Neuronal stem cell (in vitro differentiated cells): ENCODE measurements around the gene PCBP3.

Source experiments
- DNase-seq: peaks from one replicate; pipeline ENCODE4 v3.0.0-alpha.2; 2013; ENCODE audit warnings: low spot score
- H2AFZ ChIP-seq: one replicate; pipeline ENCODE4 v1.6.1; 2013; ENCODE audit warnings: mild to moderate bottlenecking, low read length, inconsistent platforms
- H2AK5ac ChIP-seq: 2 replicates; pipeline ENCODE4 v1.6.1; 2013; ENCODE audit warnings: low read depth, mild to moderate bottlenecking, inconsistent platforms, low read length, moderate library complexity, mixed read lengths
- H2BK120ac ChIP-seq: 2 replicates; pipeline ENCODE4 v1.6.1; 2013; ENCODE audit warnings: low read depth, mild to moderate bottlenecking, inconsistent platforms, low read length, moderate library complexity, mixed read lengths
- H2BK12ac ChIP-seq: one replicate; pipeline ENCODE4 v1.6.1; 2013; ENCODE audit warnings: low read length, inconsistent platforms
- H2BK15ac ChIP-seq: 2 replicates; pipeline ENCODE4 v1.6.1; 2013; ENCODE audit warnings: mild to moderate bottlenecking, low read length, inconsistent platforms, mixed read lengths
- H2BK5ac ChIP-seq: one replicate; pipeline ENCODE4 v1.6.1; 2013; ENCODE audit warnings: inconsistent platforms, mild to moderate bottlenecking, low read length, moderate library complexity
- H3K14ac ChIP-seq: one replicate; pipeline ENCODE4 v1.6.1; 2013; ENCODE audit warnings: low read length, inconsistent platforms
- H3K18ac ChIP-seq: 2 replicates; pipeline ENCODE4 v1.6.1; 2013; ENCODE audit warnings: low read length, inconsistent platforms
- H3K23ac ChIP-seq: 2 replicates; pipeline ENCODE4 v1.6.1; 2013; ENCODE audit warnings: low read depth, mild to moderate bottlenecking, mixed read lengths, low read length, inconsistent platforms; ENCODE audit not compliant: poor library complexity
- H3K27ac ChIP-seq: replicated peaks from 3 replicates; pipeline ENCODE4 v1.5.1; 2013; ENCODE audit warnings: low read length, inconsistent platforms
- H3K27me3 ChIP-seq, 3 experiments: 2 replicates each; pipeline ENCODE4 v1.6.1; 2013; ENCODE audit warnings: low read length in 3 of 3, mild to moderate bottlenecking in 2 of 3, inconsistent platforms in 1 of 3, low read depth in 1 of 3, mixed read lengths in 1 of 3, moderate library complexity in 1 of 3; ENCODE audit not compliant: control insufficient read depth in 3 of 3, insufficient read depth in 3 of 3
- H3K36me3 ChIP-seq, 2 donors: replicated peaks in 1 of 2; 2 replicates each; pipeline ENCODE4 v1.6.1; 2013; ENCODE audit warnings: low read length in 2 of 2; ENCODE audit not compliant: control insufficient read depth in 2 of 2, insufficient read depth in 2 of 2
- H3K4ac ChIP-seq: 2 replicates; pipeline ENCODE4 v1.6.1; 2013; ENCODE audit warnings: inconsistent platforms, mild to moderate bottlenecking, low read length, moderate library complexity
- H3K4me1 ChIP-seq, 2 donors: 1 replicate in 1 of 2; 2 replicates in 1 of 2; pipeline ENCODE4 v1.6.1; 2013; ENCODE audit warnings: low read length in 2 of 2, low read depth in 1 of 2; ENCODE audit not compliant: control insufficient read depth in 2 of 2, insufficient read depth in 1 of 2
- H3K4me2 ChIP-seq: one replicate; pipeline ENCODE4 v1.6.1; 2013; ENCODE audit warnings: mild to moderate bottlenecking, low read length, inconsistent platforms; ENCODE audit not compliant: insufficient read depth, poor library complexity, severe bottlenecking
- H3K4me3 ChIP-seq, 2 donors: 2 replicates each; pipeline ENCODE4 v1.5.1; 2013; ENCODE audit warnings: low read length in 2 of 2, mild to moderate bottlenecking in 2 of 2, inconsistent platforms in 1 of 2, moderate library complexity in 1 of 2
- H3K79me1 ChIP-seq: one replicate; pipeline ENCODE4 v1.6.1; 2013; ENCODE audit warnings: low read depth, mild to moderate bottlenecking, inconsistent platforms, low read length, moderate library complexity
- H3K9ac ChIP-seq: one replicate; pipeline ENCODE4 v1.6.1; 2013; ENCODE audit warnings: mild to moderate bottlenecking, low read depth, low read length, inconsistent platforms; ENCODE audit not compliant: poor library complexity
- H3K9me3 ChIP-seq, 2 donors: replicated peaks in 1 of 2; 2 replicates each; pipeline versions ENCODE3 to v1.6.1; 2013; ENCODE audit warnings: low read length in 2 of 2, mild to moderate bottlenecking in 2 of 2, inconsistent platforms in 1 of 2, low read depth in 1 of 2, mixed read lengths in 1 of 2, moderate library complexity in 1 of 2; ENCODE audit not compliant: control insufficient read depth in 2 of 2, insufficient read depth in 1 of 2
- H4K8ac ChIP-seq: one replicate; pipeline ENCODE4 v1.6.1; 2013; ENCODE audit warnings: low read depth, mild to moderate bottlenecking, inconsistent platforms, low read length, moderate library complexity
- H4K91ac ChIP-seq: one replicate; pipeline ENCODE4 v1.6.1; 2013; ENCODE audit warnings: low read length, low read depth, mild to moderate bottlenecking, inconsistent platforms; ENCODE audit not compliant: poor library complexity
- WGBS, 2 donors: extraction: QIAGEN DNeasy Blood & Tissue Kit; methylation state at CpG; one replicate each; pipeline ENCODE4 v1.1.7; 2013; ENCODE audit warnings: missing lambda C conversion rate in 2 of 2, mixed read lengths in 1 of 2; ENCODE audit not compliant: insufficient read length in 2 of 2, insufficient replicate concordance in 1 of 2; ENCODE audit errors: extremely low coverage in 2 of 2; 5-methylcytosine and 5-hydroxymethylcytosine counted together

The PCBP3 gene

DNA sequence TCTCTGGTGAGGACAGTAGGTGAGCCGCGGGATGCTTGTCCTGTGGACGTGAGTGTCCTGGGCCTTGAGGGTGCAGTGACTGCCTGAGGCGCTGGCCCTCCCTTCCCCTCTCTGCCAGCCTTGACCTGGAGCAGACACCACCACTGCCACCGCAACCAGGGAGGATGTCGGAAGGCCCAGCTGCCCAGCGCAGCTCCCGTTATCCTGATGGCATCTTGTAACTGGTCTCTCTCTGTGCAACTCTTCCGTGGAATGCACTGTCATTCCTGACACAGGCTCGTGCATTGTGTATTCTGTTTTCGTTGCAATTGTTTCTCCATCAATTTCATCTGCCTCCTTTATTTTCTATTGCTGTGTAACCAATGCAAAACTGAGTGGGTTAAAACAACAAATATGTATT is 118.2 kb downstream of the PCBP3 start:
- Histone ChIP-seq H3K18ac (peak overlapping the region; percentile 39), H2AFZ (no peak overlapping the region), H3K23ac (no peak overlapping the region), H4K91ac (no peak overlapping the region), H2AK5ac (no peak overlapping the region), H2BK12ac (no peak overlapping the region), H3K4me2 (no peak overlapping the region), H3K79me1 (no peaks in the 10 kb centered on the region), H3K27ac (no peak overlapping the region), H3K14ac (no peak overlapping the region), H3K36me3 (no peaks in the 10 kb centered on the region), H2BK5ac (no peak overlapping the region), H3K4me1 (peaks cover 0 to 6% of the 10 kb centered on the region in 2 donors), H2BK120ac (no peak overlapping the region), H3K4ac (no peak overlapping the region), H4K8ac (no peak overlapping the region), H3K4me3 (peak overlapping the region in 1 of 2 donors; percentile 51), H3K9me3 (no peaks in the 10 kb centered on the region), H3K9ac (no peak overlapping the region), H3K27me3 (no peaks in the 10 kb centered on the region), H2BK15ac (no peak overlapping the region)
- DNase-seq, result no peak
- WGBS, 2 donors, result no CpG with 5 or more reads among the region's 11 CpGs

DNA sequence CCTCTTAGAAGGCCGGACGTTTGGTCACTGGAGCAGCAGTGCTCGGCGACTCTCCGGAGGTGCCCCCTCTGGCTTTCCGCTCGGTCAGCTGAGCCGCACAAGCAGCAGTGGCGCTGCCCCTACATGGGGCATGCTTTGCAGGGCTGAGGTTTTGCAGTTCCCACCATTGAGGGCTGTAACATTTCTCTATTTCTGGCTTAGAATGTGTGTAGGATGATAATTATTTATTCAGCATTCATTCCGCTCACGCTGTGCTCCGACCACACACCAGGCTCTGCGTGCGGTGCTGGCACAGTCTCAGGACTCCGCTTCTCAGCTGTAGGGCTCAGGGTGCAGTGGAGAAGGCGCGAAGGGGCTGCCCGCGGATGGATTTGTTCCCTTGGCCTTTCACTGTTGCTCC is 119.5 kb downstream of the PCBP3 start:
- H3K79me1 ChIP-seq, result no peaks in the 10 kb centered on the region
- no peak overlapping the region for H2BK5ac ChIP-seq
- H2AK5ac ChIP-seq, result no peak overlapping the region
- no peak overlapping the region for H3K14ac ChIP-seq
- no peak overlapping the region for H3K4me2 ChIP-seq
- no peaks in the 10 kb centered on the region for H3K9me3 ChIP-seq
- H3K18ac ChIP-seq, result peak overlapping the region; percentile 54
- H3K27ac ChIP-seq, result no peak overlapping the region
- H3K4me1 ChIP-seq, result peaks cover 0 to 6% of the 10 kb centered on the region in 2 donors
- H3K4ac ChIP-seq, result no peak overlapping the region
- H3K36me3 ChIP-seq, result no peaks in the 10 kb centered on the region
- no peak overlapping the region for H4K91ac ChIP-seq
- DNase-seq, result no peak
- no peak overlapping the region for H2BK15ac ChIP-seq
- no peak overlapping the region for H2BK12ac ChIP-seq
- H3K9ac ChIP-seq, result no peak overlapping the region
- WGBS, 2 donors, result no CpG with 5 or more reads among the region's 19 CpGs
- H3K27me3 ChIP-seq, result no peaks in the 10 kb centered on the region
- no peak overlapping the region for H4K8ac ChIP-seq
- H3K23ac ChIP-seq, result peak overlapping the region; percentile 67
- H2BK120ac ChIP-seq, result no peak overlapping the region
- H2AFZ ChIP-seq, result no peak overlapping the region
- no peak overlapping the region for H3K4me3 ChIP-seq

DNA sequence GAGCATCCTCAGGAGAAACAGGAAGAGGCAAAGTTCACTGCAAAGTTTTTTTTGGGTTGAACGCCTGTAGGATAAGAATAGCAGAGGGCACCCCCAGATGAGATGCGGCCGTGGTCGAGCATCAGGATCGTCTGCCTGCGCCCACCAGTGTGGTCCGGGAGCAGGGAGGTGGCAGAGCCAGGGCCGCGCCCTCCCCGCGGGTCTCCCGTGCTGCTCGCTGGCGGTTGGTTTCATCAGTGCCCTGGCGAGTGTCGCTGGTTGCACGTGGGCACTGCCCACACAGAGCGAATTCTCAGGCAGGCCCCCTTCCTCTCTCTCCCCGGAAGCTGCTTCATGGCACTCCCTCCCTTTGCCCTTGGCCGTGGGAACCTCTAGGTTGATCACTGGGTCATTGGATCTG is 120.0 kb downstream of the PCBP3 start:
- Histone ChIP-seq H3K4me2 (no peak overlapping the region), H3K4me3 (no peak overlapping the region), H3K27me3 (no peaks in the 10 kb centered on the region), H2BK15ac (no peak overlapping the region), H4K8ac (no peak overlapping the region), H3K4me1 (peaks cover 0 to 6% of the 10 kb centered on the region in 2 donors), H3K79me1 (no peaks in the 10 kb centered on the region), H3K14ac (no peak overlapping the region), H2AK5ac (peak overlapping the region; percentile 35), H3K23ac (peak overlapping the region; percentile 93), H2AFZ (no peak overlapping the region), H3K4ac (no peak overlapping the region), H2BK12ac (peak overlapping the region; percentile 48), H2BK5ac (no peak overlapping the region), H3K18ac (peak overlapping the region; percentile 21), H2BK120ac (no peak overlapping the region), H3K27ac (no peak overlapping the region), H3K9ac (no peak overlapping the region), H3K9me3 (no peaks in the 10 kb centered on the region), H3K36me3 (no peaks in the 10 kb centered on the region), H4K91ac (no peak overlapping the region)
- no CpG with 5 or more reads among the region's 20 CpGs for WGBS, 2 donors
- no peak for DNase-seq

DNA sequence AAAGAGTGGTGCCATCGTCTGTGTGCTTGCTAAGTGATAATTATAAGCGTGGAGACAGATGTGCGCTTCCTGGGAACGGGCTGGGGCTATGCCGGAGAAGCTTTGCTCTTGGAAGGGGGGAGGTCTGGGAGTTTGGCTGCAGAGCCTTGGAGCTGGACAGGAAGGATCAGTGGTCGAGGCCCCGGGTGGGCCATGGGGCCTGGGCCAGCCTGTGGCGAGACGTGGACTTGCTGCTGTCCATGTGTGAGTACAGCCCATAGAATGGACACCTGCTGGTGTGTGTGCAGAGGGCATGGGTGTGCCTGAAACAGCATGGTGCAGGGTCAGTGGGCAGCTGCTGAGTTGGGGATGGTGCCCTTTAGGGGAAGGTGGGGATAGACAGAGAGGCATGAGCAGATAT is 121.3 kb downstream of the PCBP3 start:
- Histone ChIP-seq H3K27me3 (no peaks in the 10 kb centered on the region), H3K9me3 (no peaks in the 10 kb centered on the region), H2BK15ac (peak overlapping the region; percentile 31)

More for the DNA sequence above, 121.3 kb downstream of the PCBP3 start:
- Histone ChIP-seq H3K18ac (peak overlapping the region; percentile 13), H3K36me3 (no peaks in the 10 kb centered on the region), H3K4me3 (peak overlapping the region in 1 of 2 donors; percentile 26), H2BK5ac (peak overlapping the region; percentile 35), H3K27ac (no peak overlapping the region), H4K91ac (no peak overlapping the region), H3K23ac (no peak overlapping the region), H2BK12ac (no peak overlapping the region), H3K4me2 (no peak overlapping the region), H2AFZ (no peak overlapping the region), H3K79me1 (no peaks in the 10 kb centered on the region), H3K4ac (no peak overlapping the region), H2AK5ac (no peak overlapping the region), H4K8ac (no peak overlapping the region), H2BK120ac (no peak overlapping the region), H3K4me1 (peaks cover 0 to 12% of the 10 kb centered on the region in 2 donors), H3K9ac (no peak overlapping the region), H3K14ac (no peak overlapping the region)
- WGBS, 2 donors, result no CpG with 5 or more reads among the region's 9 CpGs
- no peak for DNase-seq
